ENCODE data around the gene PLA1A. TPM values are rescaled to one million over a fixed set of nuclear protein-coding genes. Genes with fewer than 3 reads are reported as not detected.

The PLA1A gene
- total RNA-seq, 1 experiment from 2014 or later, result 0.75 TPM

- no peak overlapping the region for H3K27ac Mint-ChIP-seq (ENCODE audit: unreplicated experiment)
- TF ChIP-seq CTCF (IDR thresholded peaks at IDR 0.05; ENCODE audit: insufficient read depth in 1 of 2, low read depth in 1 of 2, low read length in 1 of 2, severe bottlenecking in 1 of 2, unreplicated experiment in 1 of 2), result no peak
- H3K4me1 ChIP-seq, result 0 out of 2 replicates have a peak, but pooled peaks cover 3% of the 10 kb centered on the region
- ChIA-PET CTCF (no interaction called here), POLR2A (no interaction called here)
- no peak for DNase-seq
- H3K4me3 ChIP-seq (ENCODE audit: low read depth, low read length), result no peak overlapping the region
- H3K9me3 Mint-ChIP-seq (ENCODE audit: unreplicated experiment), result no peaks in the 10 kb centered on the region
- intact Hi-C loops (cut with micrococcal nuclease; ENCODE audit: unreplicated experiment), result no loop called here
- BruUV-seq (replicated peaks), result no TSS peak
- H3K27me3 Mint-ChIP-seq (ENCODE audit: insufficient read depth, unreplicated experiment), result no peaks in the 10 kb centered on the region
- H3K9me3 ChIP-seq, result no peaks in the 10 kb centered on the region
- no peaks in the 10 kb centered on the region for H3K36me3 Mint-ChIP-seq (ENCODE audit: insufficient read depth, unreplicated experiment)
- no peaks in the 10 kb centered on the region for H3K27me3 ChIP-seq (replicated peaks; ENCODE audit: control insufficient read depth, insufficient read depth, low read length)
- H3K4me1 Mint-ChIP-seq (ENCODE audit: low read depth, unreplicated experiment), result no peaks in the 10 kb centered on the region
- no peaks in the 10 kb centered on the region for H3K36me3 ChIP-seq (ENCODE audit: control insufficient read depth, insufficient read depth, low read length)
- no peak overlapping the region for H3K4me3 Mint-ChIP-seq (ENCODE audit: unreplicated experiment)
These were observed 38.6 kb downstream of the PLA1A start for GRCh38 chr3:119636249-119636648.

- intact Hi-C loops (cut with micrococcal nuclease; ENCODE audit: unreplicated experiment), result no loop called here
- POLR2A ChIA-PET, result no interaction called here
- no TSS peak for BruUV-seq (replicated peaks)
These were observed 39.4 kb downstream of the PLA1A start for GRCh38 chr3:119636891-119637611.

More at GRCh38 chr3:119636891-119637611, 39.4 kb downstream of the PLA1A start:
- TF ChIP-seq CTCF (IDR thresholded peaks at IDR 0.05; ENCODE audit: insufficient read depth in 1 of 2, low read depth in 1 of 2, low read length in 1 of 2, severe bottlenecking in 1 of 2, unreplicated experiment in 1 of 2), result no peak
- Histone ChIP-seq H3K4me1 (no peaks in the 10 kb centered on the region), H3K36me3 (ENCODE audit: control insufficient read depth, insufficient read depth, low read length) (no peaks in the 10 kb centered on the region), H3K27me3 (replicated peaks; ENCODE audit: control insufficient read depth, insufficient read depth, low read length) (no peaks in the 10 kb centered on the region), H3K4me3 (ENCODE audit: low read depth, low read length) (no peak overlapping the region), H3K9me3 (no peaks in the 10 kb centered on the region)
- H3K27me3 Mint-ChIP-seq (ENCODE audit: insufficient read depth, unreplicated experiment), result no peaks in the 10 kb centered on the region
- no peaks in the 10 kb centered on the region for H3K4me1 Mint-ChIP-seq (ENCODE audit: low read depth, unreplicated experiment)
- H3K27ac Mint-ChIP-seq (ENCODE audit: unreplicated experiment), result no peak overlapping the region
- no peak overlapping the region for H3K4me3 Mint-ChIP-seq (ENCODE audit: unreplicated experiment)
- no peak for DNase-seq
- H3K9me3 Mint-ChIP-seq (ENCODE audit: unreplicated experiment), result no peaks in the 10 kb centered on the region
- CTCF ChIA-PET, result interaction anchor here (0.6 kb wide), 1 partner anchor 91 kb away, joined by 3 read pairs; no protein-coding TSS in a partner anchor
- no peaks in the 10 kb centered on the region for H3K36me3 Mint-ChIP-seq (ENCODE audit: insufficient read depth, unreplicated experiment)

Data from Caco-2 (cell line).